Measurements from ENCODE around the gene YES1. TPM values are rescaled to one million over a fixed set of nuclear protein-coding genes. Genes with fewer than 3 reads are reported as not detected.

YES1 gene
- total and polyA plus RNA-seq, 2 of the 8 experiments (the other 6 are each of a cell fraction or from before 2014, with no cell fraction given), result 14.8 to 94.3 TPM

GRCh38 chr18:853471-853870 is 41.4 kb upstream of the YES1 start (continued):
- TF ChIP-seq, protein P1, sequence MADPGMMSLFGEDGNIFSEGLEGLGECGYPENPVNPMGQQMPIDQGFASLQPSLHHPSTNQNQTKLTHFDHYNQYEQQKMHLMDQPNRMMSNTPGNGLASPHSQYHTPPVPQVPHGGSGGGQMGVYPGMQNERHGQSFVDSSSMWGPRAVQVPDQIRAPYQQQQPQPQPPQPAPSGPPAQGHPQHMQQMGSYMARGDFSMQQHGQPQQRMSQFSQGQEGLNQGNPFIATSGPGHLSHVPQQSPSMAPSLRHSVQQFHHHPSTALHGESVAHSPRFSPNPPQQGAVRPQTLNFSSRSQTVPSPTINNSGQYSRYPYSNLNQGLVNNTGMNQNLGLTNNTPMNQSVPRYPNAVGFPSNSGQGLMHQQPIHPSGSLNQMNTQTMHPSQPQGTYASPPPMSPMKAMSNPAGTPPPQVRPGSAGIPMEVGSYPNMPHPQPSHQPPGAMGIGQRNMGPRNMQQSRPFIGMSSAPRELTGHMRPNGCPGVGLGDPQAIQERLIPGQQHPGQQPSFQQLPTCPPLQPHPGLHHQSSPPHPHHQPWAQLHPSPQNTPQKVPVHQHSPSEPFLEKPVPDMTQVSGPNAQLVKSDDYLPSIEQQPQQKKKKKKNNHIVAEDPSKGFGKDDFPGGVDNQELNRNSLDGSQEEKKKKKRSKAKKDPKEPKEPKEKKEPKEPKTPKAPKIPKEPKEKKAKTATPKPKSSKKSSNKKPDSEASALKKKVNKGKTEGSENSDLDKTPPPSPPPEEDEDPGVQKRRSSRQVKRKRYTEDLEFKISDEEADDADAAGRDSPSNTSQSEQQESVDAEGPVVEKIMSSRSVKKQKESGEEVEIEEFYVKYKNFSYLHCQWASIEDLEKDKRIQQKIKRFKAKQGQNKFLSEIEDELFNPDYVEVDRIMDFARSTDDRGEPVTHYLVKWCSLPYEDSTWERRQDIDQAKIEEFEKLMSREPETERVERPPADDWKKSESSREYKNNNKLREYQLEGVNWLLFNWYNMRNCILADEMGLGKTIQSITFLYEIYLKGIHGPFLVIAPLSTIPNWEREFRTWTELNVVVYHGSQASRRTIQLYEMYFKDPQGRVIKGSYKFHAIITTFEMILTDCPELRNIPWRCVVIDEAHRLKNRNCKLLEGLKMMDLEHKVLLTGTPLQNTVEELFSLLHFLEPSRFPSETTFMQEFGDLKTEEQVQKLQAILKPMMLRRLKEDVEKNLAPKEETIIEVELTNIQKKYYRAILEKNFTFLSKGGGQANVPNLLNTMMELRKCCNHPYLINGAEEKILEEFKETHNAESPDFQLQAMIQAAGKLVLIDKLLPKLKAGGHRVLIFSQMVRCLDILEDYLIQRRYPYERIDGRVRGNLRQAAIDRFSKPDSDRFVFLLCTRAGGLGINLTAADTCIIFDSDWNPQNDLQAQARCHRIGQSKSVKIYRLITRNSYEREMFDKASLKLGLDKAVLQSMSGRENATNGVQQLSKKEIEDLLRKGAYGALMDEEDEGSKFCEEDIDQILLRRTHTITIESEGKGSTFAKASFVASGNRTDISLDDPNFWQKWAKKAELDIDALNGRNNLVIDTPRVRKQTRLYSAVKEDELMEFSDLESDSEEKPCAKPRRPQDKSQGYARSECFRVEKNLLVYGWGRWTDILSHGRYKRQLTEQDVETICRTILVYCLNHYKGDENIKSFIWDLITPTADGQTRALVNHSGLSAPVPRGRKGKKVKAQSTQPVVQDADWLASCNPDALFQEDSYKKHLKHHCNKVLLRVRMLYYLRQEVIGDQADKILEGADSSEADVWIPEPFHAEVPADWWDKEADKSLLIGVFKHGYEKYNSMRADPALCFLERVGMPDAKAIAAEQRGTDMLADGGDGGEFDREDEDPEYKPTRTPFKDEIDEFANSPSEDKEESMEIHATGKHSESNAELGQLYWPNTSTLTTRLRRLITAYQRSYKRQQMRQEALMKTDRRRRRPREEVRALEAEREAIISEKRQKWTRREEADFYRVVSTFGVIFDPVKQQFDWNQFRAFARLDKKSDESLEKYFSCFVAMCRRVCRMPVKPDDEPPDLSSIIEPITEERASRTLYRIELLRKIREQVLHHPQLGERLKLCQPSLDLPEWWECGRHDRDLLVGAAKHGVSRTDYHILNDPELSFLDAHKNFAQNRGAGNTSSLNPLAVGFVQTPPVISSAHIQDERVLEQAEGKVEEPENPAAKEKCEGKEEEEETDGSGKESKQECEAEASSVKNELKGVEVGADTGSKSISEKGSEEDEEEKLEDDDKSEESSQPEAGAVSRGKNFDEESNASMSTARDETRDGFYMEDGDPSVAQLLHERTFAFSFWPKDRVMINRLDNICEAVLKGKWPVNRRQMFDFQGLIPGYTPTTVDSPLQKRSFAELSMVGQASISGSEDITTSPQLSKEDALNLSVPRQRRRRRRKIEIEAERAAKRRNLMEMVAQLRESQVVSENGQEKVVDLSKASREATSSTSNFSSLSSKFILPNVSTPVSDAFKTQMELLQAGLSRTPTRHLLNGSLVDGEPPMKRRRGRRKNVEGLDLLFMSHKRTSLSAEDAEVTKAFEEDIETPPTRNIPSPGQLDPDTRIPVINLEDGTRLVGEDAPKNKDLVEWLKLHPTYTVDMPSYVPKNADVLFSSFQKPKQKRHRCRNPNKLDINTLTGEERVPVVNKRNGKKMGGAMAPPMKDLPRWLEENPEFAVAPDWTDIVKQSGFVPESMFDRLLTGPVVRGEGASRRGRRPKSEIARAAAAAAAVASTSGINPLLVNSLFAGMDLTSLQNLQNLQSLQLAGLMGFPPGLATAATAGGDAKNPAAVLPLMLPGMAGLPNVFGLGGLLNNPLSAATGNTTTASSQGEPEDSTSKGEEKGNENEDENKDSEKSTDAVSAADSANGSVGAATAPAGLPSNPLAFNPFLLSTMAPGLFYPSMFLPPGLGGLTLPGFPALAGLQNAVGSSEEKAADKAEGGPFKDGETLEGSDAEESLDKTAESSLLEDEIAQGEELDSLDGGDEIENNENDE (IDR thresholded peaks at IDR 0.05; ENCODE audit: insufficient replicate concordance, low read length), result no peak
- TF ChIP-seq TAF7 (optimal IDR thresholded peaks at IDR 0.05; ENCODE audit: borderline replicate concordance, low read depth, low read length), result no peak
- no peak for TF ChIP-seq SRF (IDR thresholded peaks at IDR 0.05; ENCODE audit: low read depth, low read length)
- TF ChIP-seq MAX (IDR thresholded peaks at IDR 0.05), result no peak
- no peak for TF ChIP-seq POLR2AphosphoS5 (IDR thresholded peaks at IDR 0.05; ENCODE audit: low read depth, low read length)
- no peak for TF ChIP-seq SIX5 (IDR thresholded peaks at IDR 0.05; ENCODE audit: low read depth, low read length)
- TF ChIP-seq JUN (IDR thresholded peaks at IDR 0.05; ENCODE audit: low read depth, low read length), result no peak
